Neural cell (in vitro differentiated cells): ENCODE measurements around the gene AGRP. TPM values are rescaled to one million over a fixed set of nuclear protein-coding genes. Genes with fewer than 3 reads are reported as not detected.

Source experiments
- H2AFZ ChIP-seq: fragments of 200-600, 300-800 bp; sonication (generic), shearing (Covaris generic); 2 replicates; pipeline ENCODE4 v1.6.0; 2014; ENCODE audit warnings: low read depth, mild to moderate bottlenecking, antibody characterized with exemption, low read length, moderate library complexity
- H3F3A ChIP-seq: fragments of 200-600 bp; shearing (Covaris generic); 2 replicates; pipeline ENCODE4 v1.6.1; 2016; ENCODE audit warnings: mild to moderate bottlenecking, moderate library complexity, mixed read lengths, antibody characterized with exemption, low read length; ENCODE audit not compliant: insufficient read depth, poor library complexity, severe bottlenecking
- H3K27ac ChIP-seq: fragments of 200-600, 300-800 bp; sonication (generic), shearing (Covaris generic); 2 replicates; pipeline ENCODE4 v1.5.1; 2014; ENCODE audit warnings: mild to moderate bottlenecking, low read length, moderate library complexity
- H3K27me3 ChIP-seq: fragments of 300-800, 200-600 bp; sonication (generic), shearing (Covaris generic); 2 replicates; pipeline ENCODE4 v1.6.0; 2014; ENCODE audit warnings: mild to moderate bottlenecking, low read depth, low read length, moderate library complexity; ENCODE audit not compliant: insufficient read depth
- H3K36me3 ChIP-seq: fragments of 300-800, 200-600 bp; sonication (generic), shearing (Covaris generic); 2 replicates; pipeline ENCODE4 v1.5.1; 2014; ENCODE audit warnings: mild to moderate bottlenecking, antibody characterized with exemption, low read length, moderate library complexity; ENCODE audit not compliant: insufficient read depth
- H3K4me2 ChIP-seq: fragments of 300-800, 200-600 bp; sonication (generic), shearing (Covaris generic); 2 replicates; pipeline ENCODE4 v1.6.0; 2014; ENCODE audit warnings: mild to moderate bottlenecking, low read length
- H3K4me3 ChIP-seq: fragments of 300-800, 200-600 bp; sonication (generic), shearing (Covaris generic); 2 replicates; pipeline ENCODE4 v1.5.1; 2014; ENCODE audit warnings: mild to moderate bottlenecking, low read length, moderate library complexity
- H3K79me2 ChIP-seq: fragments of 200-600 bp; shearing (Covaris generic); replicated peaks from 2 replicates; pipeline ENCODE4 v1.6.0; 2014; ENCODE audit warnings: mild to moderate bottlenecking, low read length, moderate library complexity; ENCODE audit not compliant: insufficient read depth
- H3K9ac ChIP-seq: fragments of 300-800, 200-600 bp; sonication (generic), shearing (Covaris generic); 2 replicates; pipeline ENCODE4 v1.6.1; 2016; ENCODE audit warnings: mild to moderate bottlenecking, low read length, mixed read lengths
- H3K9me2 ChIP-seq: fragments of 200-600 bp; shearing (Covaris generic); 2 replicates; pipeline ENCODE4 v1.6.1; 2016; ENCODE audit warnings: mild to moderate bottlenecking, low read length, mixed read lengths; ENCODE audit not compliant: insufficient read depth
- H3K9me3 ChIP-seq: fragments of 200-600, 300-800 bp; sonication (generic), shearing (Covaris generic); 2 replicates; pipeline ENCODE4 v1.6.1; 2016; ENCODE audit warnings: mild to moderate bottlenecking, mixed run types, low read length, moderate library complexity, mixed read lengths
- H4K20me1 ChIP-seq: fragments of 200-600 bp; shearing (Covaris generic); 2 replicates; pipeline ENCODE4 v1.6.1; 2016; ENCODE audit warnings: mild to moderate bottlenecking, mixed run types; ENCODE audit not compliant: insufficient read depth
- EP300 ChIP-seq: fragments of 450-650 bp; conservative IDR thresholded peaks from 2 replicates; pipeline ENCODE4 v1.6.1; 2014; ENCODE audit warnings: antibody characterized with exemption, mild to moderate bottlenecking, moderate library complexity; ENCODE audit not compliant: poor library complexity, severe bottlenecking
- EZH2 ChIP-seq: fragments of 200-600, 300-800 bp; shearing (Covaris generic), sonication (generic); IDR thresholded peaks from 2 replicates; pipeline ENCODE4 v1.6.1; 2014; ENCODE audit warnings: antibody characterized with exemption, low read length, borderline replicate concordance, mild to moderate bottlenecking; ENCODE audit not compliant: insufficient read depth, poor library complexity, severe bottlenecking
- MXI1 ChIP-seq: fragments of 450-650 bp; conservative IDR thresholded peaks from 2 replicates; pipeline ENCODE4 v1.6.1; 2014; ENCODE audit warnings: antibody characterized with exemption, mild to moderate bottlenecking; ENCODE audit not compliant: poor library complexity, severe bottlenecking
- POLR2AphosphoS5 ChIP-seq: IDR thresholded peaks from 2 replicates; pipeline ENCODE4 v1.6.1; 2012
- RAD21 ChIP-seq: fragments of 450-650 bp; conservative IDR thresholded peaks from 2 replicates; pipeline ENCODE4 v1.6.1; 2014; ENCODE audit warnings: antibody characterized with exemption, mild to moderate bottlenecking, moderate library complexity
- REST ChIP-seq: IDR thresholded peaks from 2 replicates; pipeline ENCODE4 v1.6.1; 2012; ENCODE audit warnings: borderline replicate concordance
- SMC3 ChIP-seq: fragments of 450-650 bp; conservative IDR thresholded peaks from 2 replicates; pipeline ENCODE4 v1.6.1; 2014; ENCODE audit warnings: antibody characterized with exemption, mild to moderate bottlenecking, moderate library complexity; ENCODE audit not compliant: poor library complexity
- TAF1 ChIP-seq: IDR thresholded peaks from 2 replicates; pipeline ENCODE4 v1.6.1; 2012; ENCODE audit warnings: low read depth
- polyA plus RNA-seq: library from polyadenylated mRNA; depleted of rRNA; stranded (reverse); fragments of >200 nt; gene quantifications from 2 replicates; pipeline ENCODE4 v1.2.3, GENCODE V29; 2014
- TF ChIP-seq, protein P1 (sequence below): fragments of 450-650 bp; IDR thresholded peaks from 2 replicates; pipeline ENCODE4 v1.5.1; 2014; ENCODE audit warnings: antibody characterized with exemption, mild to moderate bottlenecking, moderate library complexity; ENCODE audit not compliant: poor library complexity, severe bottlenecking

Gene AGRP
- polyA plus RNA-seq, 1 donor from 2014 or later, result not detected

DNA sequence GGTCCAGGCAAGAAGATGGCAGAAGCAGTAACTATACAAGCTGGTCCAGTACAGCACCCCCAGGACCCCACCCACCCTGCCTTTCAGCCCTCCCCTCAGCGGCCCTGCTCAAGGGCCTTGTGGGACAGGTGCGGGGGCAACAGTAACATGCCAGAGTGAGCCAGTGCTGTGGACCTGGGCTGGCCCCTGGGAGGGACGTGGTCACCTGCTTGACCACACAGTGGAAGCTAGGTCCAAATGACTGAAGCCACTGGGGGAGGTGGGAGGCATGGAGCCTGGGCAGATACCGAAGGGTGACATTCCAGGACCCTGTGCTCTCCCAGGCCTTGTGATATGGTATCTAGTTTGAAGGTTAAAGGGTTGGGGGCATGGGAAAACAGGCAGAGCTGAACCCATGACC, 19.7 kb downstream of the AGRP start:
- peaks cover 6% of the 10 kb centered on the region for H3K79me2 ChIP-seq
- TF ChIP-seq MXI1, result no peak
- no peak for TF ChIP-seq POLR2AphosphoS5
- no peak for TF ChIP-seq RAD21
- TF ChIP-seq EZH2, result no peak
- no peak for TF ChIP-seq SMC3
- no peak for TF ChIP-seq TAF1
- no peak for TF ChIP-seq EP300
- TF ChIP-seq REST, result no peak
- TF ChIP-seq, protein P1, sequence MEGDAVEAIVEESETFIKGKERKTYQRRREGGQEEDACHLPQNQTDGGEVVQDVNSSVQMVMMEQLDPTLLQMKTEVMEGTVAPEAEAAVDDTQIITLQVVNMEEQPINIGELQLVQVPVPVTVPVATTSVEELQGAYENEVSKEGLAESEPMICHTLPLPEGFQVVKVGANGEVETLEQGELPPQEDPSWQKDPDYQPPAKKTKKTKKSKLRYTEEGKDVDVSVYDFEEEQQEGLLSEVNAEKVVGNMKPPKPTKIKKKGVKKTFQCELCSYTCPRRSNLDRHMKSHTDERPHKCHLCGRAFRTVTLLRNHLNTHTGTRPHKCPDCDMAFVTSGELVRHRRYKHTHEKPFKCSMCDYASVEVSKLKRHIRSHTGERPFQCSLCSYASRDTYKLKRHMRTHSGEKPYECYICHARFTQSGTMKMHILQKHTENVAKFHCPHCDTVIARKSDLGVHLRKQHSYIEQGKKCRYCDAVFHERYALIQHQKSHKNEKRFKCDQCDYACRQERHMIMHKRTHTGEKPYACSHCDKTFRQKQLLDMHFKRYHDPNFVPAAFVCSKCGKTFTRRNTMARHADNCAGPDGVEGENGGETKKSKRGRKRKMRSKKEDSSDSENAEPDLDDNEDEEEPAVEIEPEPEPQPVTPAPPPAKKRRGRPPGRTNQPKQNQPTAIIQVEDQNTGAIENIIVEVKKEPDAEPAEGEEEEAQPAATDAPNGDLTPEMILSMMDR, result no peak
- no peak overlapping the region for H3K4me2 ChIP-seq
- H3K27ac ChIP-seq, result no peak overlapping the region
- H3K9me3 ChIP-seq, result no peaks in the 10 kb centered on the region
- no peaks in the 10 kb centered on the region for H3F3A ChIP-seq
- H3K27me3 ChIP-seq, result no peaks in the 10 kb centered on the region
- no peak overlapping the region for H3K4me3 ChIP-seq
- H2AFZ ChIP-seq, result no peak overlapping the region
- H3K36me3 ChIP-seq, result no peaks in the 10 kb centered on the region
- H4K20me1 ChIP-seq, result no peaks in the 10 kb centered on the region
- H3K9me2 ChIP-seq, result no peaks in the 10 kb centered on the region
- no peak overlapping the region for H3K9ac ChIP-seq

- Histone ChIP-seq H3K36me3 (no peaks in the 10 kb centered on the region), H3K27ac (no peak overlapping the region), H3K9me3 (no peaks in the 10 kb centered on the region), H4K20me1 (no peaks in the 10 kb centered on the region), H3K27me3 (no peaks in the 10 kb centered on the region), H3K79me2 (peaks cover 6% of the 10 kb centered on the region), H2AFZ (no peak overlapping the region), H3K9ac (no peak overlapping the region), H3F3A (no peaks in the 10 kb centered on the region), H3K4me2 (no peak overlapping the region), H3K4me3 (no peak overlapping the region), H3K9me2 (no peaks in the 10 kb centered on the region)
- TF ChIP-seq POLR2AphosphoS5 (no peak), MXI1 (no peak), REST (no peak), SMC3 (no peak)
These were observed 20.3 kb downstream of the AGRP start for GRCh38 chr16:67463059-67463458.
